Measurements from ENCODE around the gene FARS2. TPM values are rescaled to one million over a fixed set of nuclear protein-coding genes. Genes with fewer than 3 reads are reported as not detected.

FARS2 gene
- polyA plus RNA-seq, 2 of the 4 experiments (the other 2 are of a cell fraction), result 12.9 to 17.5 TPM

DNA sequence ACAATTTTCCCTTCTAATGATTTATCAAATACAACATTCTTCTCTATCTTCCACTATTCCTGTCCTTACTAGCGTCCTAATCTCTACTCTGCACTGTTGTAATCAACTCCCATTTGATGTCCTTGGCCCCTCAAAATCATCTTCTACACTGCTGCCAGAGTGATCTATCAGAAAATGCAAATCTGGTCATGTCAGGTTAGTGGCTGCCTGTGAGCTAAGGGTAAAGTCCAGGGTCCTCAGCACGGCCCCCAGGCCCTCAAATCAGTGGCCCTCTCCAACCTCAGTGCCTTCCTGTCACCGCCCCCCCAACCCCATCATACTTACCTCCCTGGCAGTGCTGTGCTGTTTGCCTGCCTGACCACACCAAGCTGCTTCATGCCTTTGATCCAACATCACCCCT is 4.4 kb upstream of the FARS2 start:
- ATAC-seq (no peak), FAIRE-seq (no peak), DNase-seq (ENCODE audit: low read depth in 1 of 2, low spot score in 1 of 2) (no peak)
- TF ChIP-seq POLR2A (IDR thresholded peaks at IDR 0.05; ENCODE audit: low read length), result no peak
- TF ChIP-seq SREBF2 (IDR thresholded peaks at IDR 0.05), result no peak
- TF ChIP-seq, protein P1, sequence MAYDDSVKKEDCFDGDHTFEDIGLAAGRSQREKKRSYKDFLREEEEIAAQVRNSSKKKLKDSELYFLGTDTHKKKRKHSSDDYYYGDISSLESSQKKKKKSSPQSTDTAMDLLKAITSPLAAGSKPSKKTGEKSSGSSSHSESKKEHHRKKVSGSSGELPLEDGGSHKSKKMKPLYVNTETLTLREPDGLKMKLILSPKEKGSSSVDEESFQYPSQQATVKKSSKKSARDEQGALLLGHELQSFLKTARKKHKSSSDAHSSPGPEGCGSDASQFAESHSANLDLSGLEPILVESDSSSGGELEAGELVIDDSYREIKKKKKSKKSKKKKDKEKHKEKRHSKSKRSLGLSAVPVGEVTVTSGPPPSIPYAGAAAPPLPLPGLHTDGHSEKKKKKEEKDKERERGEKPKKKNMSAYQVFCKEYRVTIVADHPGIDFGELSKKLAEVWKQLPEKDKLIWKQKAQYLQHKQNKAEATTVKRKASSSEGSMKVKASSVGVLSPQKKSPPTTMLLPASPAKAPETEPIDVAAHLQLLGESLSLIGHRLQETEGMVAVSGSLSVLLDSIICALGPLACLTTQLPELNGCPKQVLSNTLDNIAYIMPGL (CRISPR knock-in tag; IDR thresholded peaks at IDR 0.05; ENCODE audit: borderline replicate concordance), result no peak
- TF ChIP-seq ZSCAN20 (CRISPR knock-in tag; IDR thresholded peaks at IDR 0.05), result no peak
- no peak for TF ChIP-seq MAFK (IDR thresholded peaks at IDR 0.05; ENCODE audit: partially characterized antibody)
- POLR2A ChIA-PET, result no interaction called here
- Histone ChIP-seq H3K27ac (no peak overlapping the region), H3K4me2 (no peak overlapping the region), H3K4me1 (peaks cover 9% of the 10 kb centered on the region), H3K9me3 (no peaks in the 10 kb centered on the region), H3K4me3 (no peak overlapping the region)
- CTCF ChIA-PET, result interaction anchor here (0.9 to 1.0 kb wide), 2 partner anchors 9 to 113 kb away, joined by 3 to 5 read pairs; no protein-coding TSS in a partner anchor
- 87% methylated on average over 3 of the region's 3 CpGs for WGBS (ENCODE audit: missing lambda C conversion rate)

DNA sequence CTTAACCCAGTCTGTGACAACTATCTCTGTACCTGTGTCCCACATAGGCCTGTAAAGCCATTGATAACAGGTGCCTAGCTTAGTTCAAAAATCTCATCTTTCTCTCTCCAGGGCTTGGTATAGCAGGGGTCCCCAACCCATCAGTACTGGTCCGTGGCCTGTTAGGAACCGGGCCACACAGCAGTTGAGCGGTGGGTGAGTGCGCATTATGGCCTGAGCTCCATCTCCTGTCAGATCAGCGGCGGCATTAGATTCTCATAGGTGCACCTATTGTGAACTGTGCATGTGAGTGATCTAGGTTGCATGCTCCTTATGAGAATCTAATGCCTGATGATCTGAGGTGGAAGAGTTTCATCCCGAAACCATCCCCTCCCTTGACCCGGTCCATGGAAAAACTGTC is 3.9 kb upstream of the FARS2 start:
- ChIA-PET CTCF (interaction anchor here (0.9 to 1.0 kb wide), 2 partner anchors 14 to 114 kb away, joined by 3 to 5 read pairs; no protein-coding TSS in a partner anchor), POLR2A (no interaction called here)
- Histone ChIP-seq H3K4me2 (no peak overlapping the region), H3K9me3 (no peaks in the 10 kb centered on the region), H3K4me1 (peaks cover 9% of the 10 kb centered on the region), H3K27ac (no peak overlapping the region), H3K4me3 (no peak overlapping the region)
- ATAC-seq (no peak), DNase-seq (ENCODE audit: low read depth in 1 of 2, low spot score in 1 of 2) (no peak), FAIRE-seq (no peak)
- WGBS (ENCODE audit: missing lambda C conversion rate), result 94% methylated on average over 8 of the region's 8 CpGs
- TF ChIP-seq, protein P2, sequence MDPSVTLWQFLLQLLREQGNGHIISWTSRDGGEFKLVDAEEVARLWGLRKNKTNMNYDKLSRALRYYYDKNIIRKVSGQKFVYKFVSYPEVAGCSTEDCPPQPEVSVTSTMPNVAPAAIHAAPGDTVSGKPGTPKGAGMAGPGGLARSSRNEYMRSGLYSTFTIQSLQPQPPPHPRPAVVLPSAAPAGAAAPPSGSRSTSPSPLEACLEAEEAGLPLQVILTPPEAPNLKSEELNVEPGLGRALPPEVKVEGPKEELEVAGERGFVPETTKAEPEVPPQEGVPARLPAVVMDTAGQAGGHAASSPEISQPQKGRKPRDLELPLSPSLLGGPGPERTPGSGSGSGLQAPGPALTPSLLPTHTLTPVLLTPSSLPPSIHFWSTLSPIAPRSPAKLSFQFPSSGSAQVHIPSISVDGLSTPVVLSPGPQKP (IDR thresholded peaks at IDR 0.05; ENCODE audit: low read depth, low read length), result no peak
- TF ChIP-seq POLR2AphosphoS2 (conservative IDR thresholded peaks at IDR 0.05; ENCODE audit: low read length) (no peak), JUNB (IDR thresholded peaks at IDR 0.05) (no peak), BHLHE40 (IDR thresholded peaks at IDR 0.05; ENCODE audit: low read depth, low read length) (no peak), FOSL2 (IDR thresholded peaks at IDR 0.05) (no peak), FOSL2 (CRISPR knock-in tag; IDR thresholded peaks at IDR 0.05) (no peak), MAZ (IDR thresholded peaks at IDR 0.05; ENCODE audit: borderline replicate concordance, low read depth, low read length) (no peak), GATA3 (IDR thresholded peaks at IDR 0.05; ENCODE audit: borderline replicate concordance) (no peak), RNF2 (IDR thresholded peaks at IDR 0.05; ENCODE audit: borderline replicate concordance, low read depth) (no peak), MYC (IDR thresholded peaks at IDR 0.05; ENCODE audit: borderline replicate concordance, low read length) (no peak), ZC3H11A (IDR thresholded peaks at IDR 0.05) (no peak)
- TF ChIP-seq, protein P3, sequence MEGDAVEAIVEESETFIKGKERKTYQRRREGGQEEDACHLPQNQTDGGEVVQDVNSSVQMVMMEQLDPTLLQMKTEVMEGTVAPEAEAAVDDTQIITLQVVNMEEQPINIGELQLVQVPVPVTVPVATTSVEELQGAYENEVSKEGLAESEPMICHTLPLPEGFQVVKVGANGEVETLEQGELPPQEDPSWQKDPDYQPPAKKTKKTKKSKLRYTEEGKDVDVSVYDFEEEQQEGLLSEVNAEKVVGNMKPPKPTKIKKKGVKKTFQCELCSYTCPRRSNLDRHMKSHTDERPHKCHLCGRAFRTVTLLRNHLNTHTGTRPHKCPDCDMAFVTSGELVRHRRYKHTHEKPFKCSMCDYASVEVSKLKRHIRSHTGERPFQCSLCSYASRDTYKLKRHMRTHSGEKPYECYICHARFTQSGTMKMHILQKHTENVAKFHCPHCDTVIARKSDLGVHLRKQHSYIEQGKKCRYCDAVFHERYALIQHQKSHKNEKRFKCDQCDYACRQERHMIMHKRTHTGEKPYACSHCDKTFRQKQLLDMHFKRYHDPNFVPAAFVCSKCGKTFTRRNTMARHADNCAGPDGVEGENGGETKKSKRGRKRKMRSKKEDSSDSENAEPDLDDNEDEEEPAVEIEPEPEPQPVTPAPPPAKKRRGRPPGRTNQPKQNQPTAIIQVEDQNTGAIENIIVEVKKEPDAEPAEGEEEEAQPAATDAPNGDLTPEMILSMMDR (IDR thresholded peaks at IDR 0.05), result no peak

DNA sequence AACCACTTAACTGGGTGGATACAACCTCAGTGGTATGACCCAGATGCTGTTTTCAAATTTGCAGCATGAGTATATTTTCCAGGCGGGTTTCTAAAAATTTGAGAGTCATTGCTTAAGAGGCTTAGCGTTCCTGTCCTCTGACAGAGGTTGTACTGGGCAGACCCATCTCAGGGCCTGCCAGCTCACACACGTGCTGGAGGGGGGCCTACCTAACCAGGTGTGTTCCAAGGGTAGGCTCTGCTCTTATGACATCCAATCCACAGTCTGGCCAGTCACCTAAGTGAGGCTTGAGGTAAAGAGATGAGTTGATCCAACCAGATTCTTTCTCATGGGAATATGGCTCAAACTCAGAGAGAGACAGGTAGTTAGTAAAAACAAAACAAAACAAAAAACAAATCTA is 1.9 kb upstream of the FARS2 start:
- POLR2A ChIA-PET, result no interaction called here
- ATAC-seq, result no peak
- H3K9me3 ChIP-seq, result no peaks in the 10 kb centered on the region
- WGBS (ENCODE audit: missing lambda C conversion rate), result 67% methylated on average over 3 of the region's 3 CpGs
- FAIRE-seq, result no peak
- H3K4me2 ChIP-seq, result peak overlapping the region; percentile 94
- peak overlapping the region; percentile 92 for H3K4me3 ChIP-seq
- TF ChIP-seq ZSCAN20 (CRISPR knock-in tag; IDR thresholded peaks at IDR 0.05), result no peak
- TF ChIP-seq, protein P4, sequence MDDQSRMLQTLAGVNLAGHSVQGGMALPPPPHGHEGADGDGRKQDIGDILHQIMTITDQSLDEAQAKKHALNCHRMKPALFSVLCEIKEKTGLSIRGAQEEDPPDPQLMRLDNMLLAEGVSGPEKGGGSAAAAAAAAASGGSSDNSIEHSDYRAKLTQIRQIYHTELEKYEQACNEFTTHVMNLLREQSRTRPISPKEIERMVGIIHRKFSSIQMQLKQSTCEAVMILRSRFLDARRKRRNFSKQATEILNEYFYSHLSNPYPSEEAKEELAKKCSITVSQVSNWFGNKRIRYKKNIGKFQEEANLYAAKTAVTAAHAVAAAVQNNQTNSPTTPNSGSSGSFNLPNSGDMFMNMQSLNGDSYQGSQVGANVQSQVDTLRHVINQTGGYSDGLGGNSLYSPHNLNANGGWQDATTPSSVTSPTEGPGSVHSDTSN (IDR thresholded peaks at IDR 0.05), result no peak
- no peak for TF ChIP-seq JUNB (IDR thresholded peaks at IDR 0.05)
- TF ChIP-seq TP53 (CRISPR knock-in tag; IDR thresholded peaks at IDR 0.05), result no peak
- no peak for TF ChIP-seq KDM5A (IDR thresholded peaks at IDR 0.05)
- TF ChIP-seq EHMT2 (IDR thresholded peaks at IDR 0.05; ENCODE audit: low read depth), result no peak
- no peak for TF ChIP-seq RARB (CRISPR knock-in tag; IDR thresholded peaks at IDR 0.05)
- TF ChIP-seq ZFP36 (IDR thresholded peaks at IDR 0.05; ENCODE audit: borderline replicate concordance, partially characterized antibody), result no peak
- TF ChIP-seq SREBF2 (IDR thresholded peaks at IDR 0.05), result no peak
- no peak overlapping the region; a peak in 2 of 6 replicates for H3K27ac ChIP-seq
- DNase-seq (ENCODE audit: low read depth in 1 of 2, low spot score in 1 of 2), result no peak
- H3K4me1 ChIP-seq, result peaks cover 9% of the 10 kb centered on the region
- CTCF ChIA-PET, result no interaction called here

Measured in A549 (cell line).